Lower leg skin (tissue), 4 donors: Measurements from ENCODE around the gene ZNF320. TPM values are rescaled to one million over a fixed set of nuclear protein-coding genes. Genes with fewer than 3 reads are reported as not detected.
A peak's percentile ranks its signal among the peaks of the same experiment; 100 is the strongest.
"Not testable (repeated sequence)": the region's sequence is repeated elsewhere in the genome, so short reads cannot be mapped to it uniquely, and the experiment has no call there.

Source experiments
- DNase-seq, 2 donors: peaks; one replicate each; pipeline ENCODE4 v3.0.0-alpha.2; 2019; ENCODE audit warnings: low spot score in 2 of 2
- H3K4me3 ChIP-seq: fragments of 200-600 bp; sonication (generic); 2 replicates; pipeline ENCODE4 v1.5.1; 2017; ENCODE audit warnings: mild to moderate bottlenecking, low read depth; ENCODE audit not compliant: poor library complexity, severe bottlenecking
- POLR2A ChIP-seq, 2 donors: fragments of 450-650 bp; IDR thresholded peaks; one replicate each; pipeline ENCODE4 v1.6.1; 2016 to 2017; ENCODE audit warnings: antibody characterized with exemption in 2 of 2, mild to moderate bottlenecking in 1 of 2, moderate library complexity in 1 of 2
- WGBS, 2 donors: methylation state at CpG; one replicate each; pipeline ENCODE4 v1.1.5; 2018; 5-methylcytosine and 5-hydroxymethylcytosine counted together
- intact Hi-C: fragments of 100-400 bp; cut with DNase I; formaldehyde crosslinking; loops from one replicate; pipeline ENCODE4 v1.15.0; 2023; ENCODE audit warnings: low total_unique reads
- total RNA-seq, 4 donors: library from RNA; depleted of rRNA; stranded (reverse); fragments of >200 nt; gene quantifications; one replicate each; pipeline ENCODE4 v1.1.0, GENCODE V29; 2016
- TF ChIP-seq, protein P1 (sequence below), 3 donors: fragments of 450-650 bp; IDR thresholded peaks; one replicate each; pipeline ENCODE4 v1.5.1; 2016; ENCODE audit warnings: antibody characterized with exemption in 3 of 3, mild to moderate bottlenecking in 3 of 3, moderate library complexity in 2 of 3

ZNF320 gene
- total RNA-seq, result 10 to 100 TPM in 3 of 4 donors, 1 to 10 TPM in 1; 1.2 to 15.3 (median 12.4) TPM

- DNase-seq, result peak; percentile 96 to 99
- no peak for TF ChIP-seq POLR2A (IDR thresholded peaks at IDR 0.05)
- TF ChIP-seq, protein P1, sequence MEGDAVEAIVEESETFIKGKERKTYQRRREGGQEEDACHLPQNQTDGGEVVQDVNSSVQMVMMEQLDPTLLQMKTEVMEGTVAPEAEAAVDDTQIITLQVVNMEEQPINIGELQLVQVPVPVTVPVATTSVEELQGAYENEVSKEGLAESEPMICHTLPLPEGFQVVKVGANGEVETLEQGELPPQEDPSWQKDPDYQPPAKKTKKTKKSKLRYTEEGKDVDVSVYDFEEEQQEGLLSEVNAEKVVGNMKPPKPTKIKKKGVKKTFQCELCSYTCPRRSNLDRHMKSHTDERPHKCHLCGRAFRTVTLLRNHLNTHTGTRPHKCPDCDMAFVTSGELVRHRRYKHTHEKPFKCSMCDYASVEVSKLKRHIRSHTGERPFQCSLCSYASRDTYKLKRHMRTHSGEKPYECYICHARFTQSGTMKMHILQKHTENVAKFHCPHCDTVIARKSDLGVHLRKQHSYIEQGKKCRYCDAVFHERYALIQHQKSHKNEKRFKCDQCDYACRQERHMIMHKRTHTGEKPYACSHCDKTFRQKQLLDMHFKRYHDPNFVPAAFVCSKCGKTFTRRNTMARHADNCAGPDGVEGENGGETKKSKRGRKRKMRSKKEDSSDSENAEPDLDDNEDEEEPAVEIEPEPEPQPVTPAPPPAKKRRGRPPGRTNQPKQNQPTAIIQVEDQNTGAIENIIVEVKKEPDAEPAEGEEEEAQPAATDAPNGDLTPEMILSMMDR (IDR thresholded peaks at IDR 0.05), result no peak
- H3K4me3 ChIP-seq, result peak within 1 kb of the TSS; percentile 31
- WGBS, 2 donors, result 3% methylated on average over 44 to 55 of the region's 56 CpGs
- intact Hi-C loops, result no loop called here
Observed at GRCh38 chr19:52897138-52897935, at the start of gene ZNF320. ZNF320 (minus strand) TSS chr19:52897635; CDS start chr19:52890255, 7,380 bp downstream.

DNA sequence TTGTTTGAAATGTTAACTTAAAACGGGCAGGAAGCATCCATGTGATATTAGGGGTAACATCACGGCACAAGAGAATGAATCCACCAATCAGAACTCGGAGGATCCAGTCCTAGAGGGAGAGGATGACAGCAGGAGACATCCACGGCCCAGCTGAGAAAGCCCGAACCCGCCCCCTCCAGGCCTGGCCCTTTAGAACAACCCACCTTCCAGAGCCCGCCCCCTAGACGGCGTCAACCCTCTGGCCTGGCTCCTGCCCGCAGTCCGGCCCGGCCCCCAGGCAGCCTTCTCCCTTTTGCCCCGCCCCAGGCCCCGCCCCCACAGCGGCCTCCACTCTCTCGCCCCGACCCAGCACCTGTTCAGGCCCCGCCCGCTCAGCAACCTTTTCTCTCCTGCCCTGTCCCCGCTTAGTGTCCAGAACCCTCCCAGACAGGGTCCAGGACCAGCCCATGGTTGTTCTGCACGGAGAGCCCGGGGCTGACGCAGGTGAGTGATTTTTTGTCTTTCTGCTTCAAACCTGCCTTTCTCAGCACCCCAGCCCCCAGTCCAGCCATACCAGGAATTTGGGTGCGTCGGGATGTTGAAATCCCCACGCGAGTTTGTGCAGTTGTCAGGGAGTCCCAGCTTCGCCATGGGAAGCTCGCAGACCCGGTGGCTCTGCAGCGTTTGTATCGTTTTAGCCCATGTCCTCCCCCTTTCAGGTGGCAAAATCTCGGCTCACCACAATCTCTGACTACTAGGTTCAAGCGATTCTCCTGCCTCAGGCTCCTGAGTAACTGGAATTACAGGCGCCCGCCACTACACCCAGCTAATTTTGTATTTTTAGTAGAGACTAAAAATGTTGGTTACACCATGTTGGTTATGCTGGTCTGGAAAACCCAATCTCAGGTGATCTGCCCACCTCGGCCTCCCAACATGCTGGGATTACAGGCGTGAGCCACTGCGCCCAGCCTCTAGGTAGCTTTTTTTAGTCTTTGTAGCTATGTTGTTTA, 49.2 kb upstream of the ZNF320 start:
- H3K4me3 ChIP-seq, result no peak overlapping the region
- DNase-seq, result peak in 1 of 2 donors; percentile 84
- intact Hi-C loops, result no loop called here
- 38 to 44% methylated on average over 35 to 39 of the region's 39 CpGs for WGBS, 2 donors
- no peak for TF ChIP-seq POLR2A (IDR thresholded peaks at IDR 0.05)
- TF ChIP-seq, protein P1 (IDR thresholded peaks at IDR 0.05), result no peak

DNA sequence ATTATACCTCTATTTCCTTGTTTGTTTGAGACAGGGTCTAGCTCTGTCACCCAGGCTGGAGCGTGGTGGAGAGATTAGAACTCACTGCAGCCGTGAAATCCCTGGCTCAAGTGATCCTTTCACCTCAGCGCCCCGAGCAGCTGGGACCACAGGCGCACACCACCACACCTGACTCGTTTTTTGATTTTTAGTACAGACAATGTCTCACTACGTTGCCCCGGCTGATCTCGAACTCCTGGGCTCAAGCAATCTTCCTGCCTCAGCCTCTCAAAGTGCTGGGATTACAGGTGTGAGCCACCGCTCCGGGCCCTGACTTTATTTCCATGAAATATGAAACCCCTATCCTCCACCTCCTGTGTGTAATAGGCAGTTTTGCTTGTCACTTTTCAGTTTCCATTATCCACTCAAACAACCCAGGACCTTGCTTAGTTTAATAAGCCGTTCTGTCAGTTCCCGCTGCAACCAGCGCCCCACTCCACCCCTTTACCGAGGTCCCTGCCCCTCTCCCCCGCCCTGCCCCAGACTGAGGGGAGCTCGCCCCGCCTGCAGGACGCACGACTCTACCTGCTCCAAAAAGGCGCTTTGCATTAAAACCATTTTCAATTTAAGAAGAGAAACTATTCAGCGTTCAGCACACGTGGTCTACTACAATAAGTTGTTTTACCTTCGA, 48.4 kb upstream of the ZNF320 start:
- intact Hi-C loops, result no loop called here
- WGBS, 2 donors, result 70 to 71% methylated on average over 24 of the region's 24 CpGs
- DNase-seq, result peak in 1 of 2 donors; percentile 65
- no peak overlapping the region for H3K4me3 ChIP-seq
- TF ChIP-seq, protein P1 (IDR thresholded peaks at IDR 0.05), result no peak
- no peak for TF ChIP-seq POLR2A (IDR thresholded peaks at IDR 0.05)

GRCh38 chr19:52944703-52945493, 47.5 kb upstream of the ZNF320 start:
- H3K4me3 ChIP-seq, intact Hi-C loops: not testable (repeated sequence)
- WGBS, 2 donors, result 72 to 74% methylated on average over 17 of the region's 17 CpGs
- peak in 1 of 2 donors; percentile 32 for DNase-seq

GRCh38 chr19:52943884-52944643, 46.6 kb upstream of the ZNF320 start:
- H3K4me3 ChIP-seq, result no peak overlapping the region
- peak in 1 of 2 donors; percentile 61 for DNase-seq
- intact Hi-C loops, result no loop called here
- 57 to 61% methylated on average over 17 of the region's 17 CpGs for WGBS, 2 donors
- TF ChIP-seq, protein P1 (IDR thresholded peaks at IDR 0.05), result no peak
- no peak for TF ChIP-seq POLR2A (IDR thresholded peaks at IDR 0.05)
